ENCODE measurements around the gene BCS1L. TPM values are rescaled to one million over a fixed set of nuclear protein-coding genes. Genes with fewer than 3 reads are reported as not detected.

BCS1L gene
- total and polyA plus RNA-seq, 2 of the 13 experiments (the other 11 are each of a cell fraction or from before 2014, with no cell fraction given) = 48.9 to 76.0 TPM

GRCh38 chr2:218710687-218711549 is 51.4 kb downstream of the BCS1L start, which contains the start of gene TTLL4 (continued):
- TF ChIP-seq ZBTB46 (CRISPR knock-in tag; IDR thresholded peaks at IDR 0.05; ENCODE audit: borderline replicate concordance) = peak; percentile 97
- peak; percentile 72; the same call in 1 of the 2 replicates for TF ChIP-seq ZSCAN12 (CRISPR knock-in tag; IDR thresholded peaks at IDR 0.05)
- peak; percentile 94; the same call in 1 of the 2 replicates for TF ChIP-seq ZNF333 (CRISPR knock-in tag; IDR thresholded peaks at IDR 0.05; ENCODE audit: borderline replicate concordance)
- peak; percentile 43 for TF ChIP-seq PHF5A (CRISPR knock-in tag; IDR thresholded peaks at IDR 0.05; ENCODE audit: low read depth, unreplicated experiment)
- TF ChIP-seq ZNF761 (CRISPR knock-in tag; conservative IDR thresholded peaks at IDR 0.05) = peak; percentile 96; the same call in 1 of the 2 replicates
- peak; percentile 64; the same call in 1 of the 2 replicates for TF ChIP-seq ZNF558 (CRISPR knock-in tag; IDR thresholded peaks at IDR 0.05; ENCODE audit: borderline replicate concordance)
- 0 out of 2 replicates have a peak, but pooled peaks have one; percentile 44 for TF ChIP-seq ZNF549 (CRISPR knock-in tag; IDR thresholded peaks at IDR 0.05)
- TF ChIP-seq PLSCR1 (CRISPR knock-in tag; IDR thresholded peaks at IDR 0.05; ENCODE audit: borderline replicate concordance) = peak; percentile 36; the same call in 1 of the 2 replicates
- peak; percentile 88; the same call in 1 of the 2 replicates for TF ChIP-seq STAT5B (CRISPR knock-in tag; IDR thresholded peaks at IDR 0.05)
- peak; percentile 99 for TF ChIP-seq ZSCAN31 (CRISPR knock-in tag; IDR thresholded peaks at IDR 0.05; ENCODE audit: low read depth)
- peak; percentile 71; the same call in 1 of the 2 replicates for TF ChIP-seq MAF1 (CRISPR knock-in tag; IDR thresholded peaks at IDR 0.05; ENCODE audit: borderline replicate concordance)
- TF ChIP-seq ZNF879 (CRISPR knock-in tag; IDR thresholded peaks at IDR 0.05) = no peak
- TF ChIP-seq HIVEP1 (CRISPR knock-in tag; IDR thresholded peaks at IDR 0.05) = peak; percentile 93
- TF ChIP-seq THRA (CRISPR knock-in tag; IDR thresholded peaks at IDR 0.05; ENCODE audit: borderline replicate concordance) = peak; percentile 79
- TF ChIP-seq SMAD3 (CRISPR knock-in tag; IDR thresholded peaks at IDR 0.05) = no peak
- peak; percentile 85; the same call in 1 of the 2 replicates for TF ChIP-seq THYN1 (CRISPR knock-in tag; IDR thresholded peaks at IDR 0.05; ENCODE audit: borderline replicate concordance, low read depth)
- no peak for TF ChIP-seq ATF5 (CRISPR knock-in tag; IDR thresholded peaks at IDR 0.05; ENCODE audit: low read depth)
- peak; percentile 62 for TF ChIP-seq ZNF543 (CRISPR knock-in tag; IDR thresholded peaks at IDR 0.05)
- TF ChIP-seq ZNF180 (CRISPR knock-in tag; IDR thresholded peaks at IDR 0.05; ENCODE audit: borderline replicate concordance, low read depth) = no peak
- TF ChIP-seq ZNF703 (CRISPR knock-in tag; IDR thresholded peaks at IDR 0.05; ENCODE audit: borderline replicate concordance) = peak; percentile 66; the same call in 1 of the 2 replicates
- no peak for TF ChIP-seq NPAS2 (CRISPR knock-in tag; IDR thresholded peaks at IDR 0.05; ENCODE audit: borderline replicate concordance)
- TF ChIP-seq ATF7 (IDR thresholded peaks at IDR 0.05) = no peak
- 0 out of 2 replicates have a peak, but pooled peaks have one; percentile 29 for TF ChIP-seq ATF7 (CRISPR knock-in tag; IDR thresholded peaks at IDR 0.05)
- peak; percentile 97 for TF ChIP-seq ZNF83 (CRISPR knock-in tag; IDR thresholded peaks at IDR 0.05; ENCODE audit: borderline replicate concordance)
- peak; percentile 96 for TF ChIP-seq YEATS4 (CRISPR knock-in tag; IDR thresholded peaks at IDR 0.05; ENCODE audit: borderline replicate concordance)

Data from HepG2 (cell line).